NB4 (cell line): Measurements from ENCODE around the gene CETP.

Source experiments
- CTCF ChIP-seq: IDR thresholded peaks from one replicate; pipeline ENCODE4 v1.5.1; 2012; ENCODE audit warnings: low read depth, low read length
- POLR2A ChIP-seq: IDR thresholded peaks from 2 replicates; pipeline ENCODE4 v1.6.1; 2011; ENCODE audit warnings: mild to moderate bottlenecking; ENCODE audit not compliant: insufficient read length; ENCODE audit errors: extremely low read depth

GRCh38 chr16:56982695-56983094 lies 20.9 kb downstream of the CETP start:
- TF ChIP-seq CTCF (no peak), POLR2A (no peak)
